GM23248 (cell line): Measurements from ENCODE around the gene PRPF4.

ENCODE experiments used
- EZH2 ChIP-seq: fragments of 200-600 bp; sonication (generic); IDR thresholded peaks from 2 replicates; pipeline ENCODE4 v1.6.1; 2018; ENCODE audit warnings: antibody characterized with exemption, mild to moderate bottlenecking; ENCODE audit not compliant: insufficient read depth, poor library complexity, severe bottlenecking
- EZH2phosphoT487 ChIP-seq: fragments of 200-600 bp; sonication (generic); IDR thresholded peaks from 2 replicates; pipeline ENCODE4 v1.6.1; 2018; ENCODE audit warnings: antibody characterized with exemption, moderate library complexity, mild to moderate bottlenecking, low read depth; ENCODE audit not compliant: insufficient read depth

- TF ChIP-seq EZH2 (no peak), EZH2phosphoT487 (no peak)
Observed at GRCh38 chr9:113340011-113340699, 64.7 kb downstream of the PRPF4 start, which contains the start of gene WDR31.
